GM13976 (cell line): ENCODE measurements around the gene TNS2.
"Not testable (repeated sequence)": the region's sequence is repeated elsewhere in the genome, so short reads cannot be mapped to it uniquely, and the experiment has no call there.

Experiments
- DNase-seq: peaks from one replicate; pipeline ENCODE4 v3.0.0; 2012; ENCODE audit warnings: low spot score
- CTCF ChIP-seq: IDR thresholded peaks from 2 replicates; pipeline ENCODE4 v1.5.1; 2012; ENCODE audit warnings: borderline replicate concordance, mild to moderate bottlenecking; ENCODE audit not compliant: insufficient read depth; ENCODE audit errors: extremely low read depth, missing control alignments, control extremely low read depth
- in situ Hi-C: fragments of 300-500 bp; cut with MboI; formaldehyde crosslinking; loops from one replicate; pipeline ENCODE4 v1.12.0; 2022; ENCODE audit warnings: low sequenced_read_pairs, mixed read lengths, inconsistent platforms; ENCODE audit not compliant: unreplicated experiment

Gene TNS2

GRCh38 chr12:53007343-53007742 is 42.5 kb upstream of the TNS2 start:
- in situ Hi-C loops, result no loop called here
- no peak for DNase-seq
- no peak for TF ChIP-seq CTCF

GRCh38 chr12:53008760-53009159 is 41.1 kb upstream of the TNS2 start:
- in situ Hi-C loops, DNase-seq: not testable (repeated sequence)

- no peak for TF ChIP-seq CTCF
- no peak for DNase-seq
- in situ Hi-C loops, result no loop called here
Observed at GRCh38 chr12:53010955-53011354, 38.9 kb upstream of the TNS2 start.

- no peak for DNase-seq
- TF ChIP-seq CTCF, result no peak
- in situ Hi-C loops, result no loop called here
Observed at GRCh38 chr12:53011889-53012288, 38.0 kb upstream of the TNS2 start.

GRCh38 chr12:53012928-53013327 is 36.9 kb upstream of the TNS2 start:
- DNase-seq, result no peak
- TF ChIP-seq CTCF, result no peak
- in situ Hi-C loops, result no loop called here

- no peak for DNase-seq
- no peak for TF ChIP-seq CTCF
- in situ Hi-C loops, result no loop called here
Observed at GRCh38 chr12:53014709-53015108, 35.2 kb upstream of the TNS2 start.

GRCh38 chr12:53025250-53025649 is 24.6 kb upstream of the TNS2 start:
- TF ChIP-seq CTCF, result no peak
- no peak for DNase-seq
- in situ Hi-C loops, result no loop called here

- in situ Hi-C loops, DNase-seq: not testable (repeated sequence)
Observed at GRCh38 chr12:53027014-53027413, 22.9 kb upstream of the TNS2 start.
